Measurements from ENCODE around the gene SIK2. TPM values are rescaled to one million over a fixed set of nuclear protein-coding genes. Genes with fewer than 3 reads are reported as not detected.

Gene SIK2
- total and polyA plus RNA-seq, 2 donors (not counting 1 experiment from before 2014, with no cell fraction given): 4.9 to 21.8 TPM

- no peaks in the 10 kb centered on the region for H3K27me3 Mint-ChIP-seq
- no peak overlapping the region for H3K4me3 ChIP-seq (ENCODE audit: control extremely low read depth in 1 of 5, extremely low read depth in 1 of 5, insufficient read depth in 1 of 5, low read depth in 2 of 5, low read length in 4 of 5)
- H3K9ac ChIP-seq (ENCODE audit: low read length): no peak overlapping the region
- ChIA-PET CTCF (interaction anchor here (1.6 to 3.4 kb wide), 2 partner anchors 196 to 262 kb away, joined by 3 to 14 read pairs; no protein-coding TSS in a partner anchor), POLR2A (no interaction called here)
- no peaks in the 10 kb centered on the region for H3K79me2 ChIP-seq (ENCODE audit: control insufficient read depth, insufficient read depth, low read length)
- TF ChIP-seq CTCF (IDR thresholded peaks at IDR 0.05) (no peak), EZH2 (IDR thresholded peaks at IDR 0.05; ENCODE audit: borderline replicate concordance, insufficient read depth, low read depth, low read length, poor library complexity, severe bottlenecking) (no peak)
- H3K4me1 Mint-ChIP-seq: peaks cover 1% of the 10 kb centered on the region
- DNase-seq (no peak), ATAC-seq (ENCODE audit: low read depth) (no peak)
- intact Hi-C loops (cut with micrococcal nuclease): no loop called here
- no peaks in the 10 kb centered on the region for H3K36me3 ChIP-seq (replicated peaks in 1 of 2; ENCODE audit: control extremely low read depth in 1 of 2, control insufficient read depth in 1 of 2, extremely low read depth in 1 of 2, insufficient read depth in 2 of 2, low read length in 1 of 2)
- no peak overlapping the region for H3K27ac ChIP-seq (ENCODE audit: low read length in 2 of 2)
- H3K4me2 ChIP-seq (replicated peaks; ENCODE audit: low read depth, low read length, poor library complexity, severe bottlenecking): no peak overlapping the region
- H3K27ac Mint-ChIP-seq: no peak overlapping the region
- H3K4me1 ChIP-seq (ENCODE audit: control insufficient read depth in 2 of 2, insufficient read depth in 2 of 2, low read length in 2 of 2): no peaks in the 10 kb centered on the region
- H3K9me3 ChIP-seq (ENCODE audit: control extremely low read depth in 1 of 3, control insufficient read depth in 2 of 3, insufficient read depth in 1 of 3, low read length in 2 of 3): no peaks in the 10 kb centered on the region
- WGBS (ENCODE audit: insufficient coverage): no CpG with 5 or more reads among the region's 1 CpG
- H3K27me3 ChIP-seq (replicated peaks in 1 of 4; ENCODE audit: control extremely low read depth in 1 of 4, control insufficient read depth in 3 of 4, insufficient read depth in 4 of 4, low read length in 3 of 4): no peaks in the 10 kb centered on the region
- no peaks in the 10 kb centered on the region for H3K9me3 Mint-ChIP-seq (ENCODE audit: insufficient read depth)
- no peak overlapping the region for H2AFZ ChIP-seq (ENCODE audit: insufficient read depth, low read depth, low read length, poor library complexity, severe bottlenecking)
- H3K4me3 Mint-ChIP-seq: no peak overlapping the region
- no peaks in the 10 kb centered on the region for H4K20me1 ChIP-seq (ENCODE audit: control insufficient read depth, insufficient read depth, low read length, poor library complexity, severe bottlenecking)
Measured at GRCh38 chr11:111581341-111581740, 20.9 kb upstream of the SIK2 start.

- ChIA-PET POLR2A (no interaction called here), CTCF (interaction anchor here (0.8 to 3.4 kb wide), 4 partner anchors 15 to 261 kb away, joined by 3 to 14 read pairs (median 4); no protein-coding TSS in a partner anchor)
- Histone ChIP-seq H3K79me2 (ENCODE audit: control insufficient read depth, insufficient read depth, low read length) (no peaks in the 10 kb centered on the region), H3K4me2 (replicated peaks; ENCODE audit: low read depth, low read length, poor library complexity, severe bottlenecking) (no peak overlapping the region), H3K36me3 (replicated peaks in 1 of 2; ENCODE audit: control extremely low read depth in 1 of 2, control insufficient read depth in 1 of 2, extremely low read depth in 1 of 2, insufficient read depth in 2 of 2, low read length in 1 of 2) (no peaks in the 10 kb centered on the region), H3K9ac (ENCODE audit: low read length) (no peak overlapping the region), H2AFZ (ENCODE audit: insufficient read depth, low read depth, low read length, poor library complexity, severe bottlenecking) (no peak overlapping the region), H3K27me3 (replicated peaks in 1 of 4; ENCODE audit: control extremely low read depth in 1 of 4, control insufficient read depth in 3 of 4, insufficient read depth in 4 of 4, low read length in 3 of 4) (no peaks in the 10 kb centered on the region), H3K4me3 (ENCODE audit: control extremely low read depth in 1 of 5, extremely low read depth in 1 of 5, insufficient read depth in 1 of 5, low read depth in 2 of 5, low read length in 4 of 5) (no peak overlapping the region), H3K27ac (ENCODE audit: low read length in 2 of 2) (no peak overlapping the region), H3K9me3 (ENCODE audit: control extremely low read depth in 1 of 3, control insufficient read depth in 2 of 3, insufficient read depth in 1 of 3, low read length in 2 of 3) (no peaks in the 10 kb centered on the region), H3K4me1 (ENCODE audit: control insufficient read depth in 2 of 2, insufficient read depth in 2 of 2, low read length in 2 of 2) (no peaks in the 10 kb centered on the region), H4K20me1 (ENCODE audit: control insufficient read depth, insufficient read depth, low read length, poor library complexity, severe bottlenecking) (no peaks in the 10 kb centered on the region)
- TF ChIP-seq EZH2 (IDR thresholded peaks at IDR 0.05; ENCODE audit: borderline replicate concordance, insufficient read depth, low read depth, low read length, poor library complexity, severe bottlenecking) (no peak), CTCF (IDR thresholded peaks at IDR 0.05) (no peak)
- no peak overlapping the region for H3K4me3 Mint-ChIP-seq
- ATAC-seq (ENCODE audit: low read depth) (no peak), DNase-seq (no peak)
- intact Hi-C loops (cut with micrococcal nuclease): no loop called here
- H3K9me3 Mint-ChIP-seq (ENCODE audit: insufficient read depth): no peaks in the 10 kb centered on the region
- H3K27ac Mint-ChIP-seq: no peak overlapping the region
- H3K4me1 Mint-ChIP-seq: peaks cover 5% of the 10 kb centered on the region
- no peaks in the 10 kb centered on the region for H3K27me3 Mint-ChIP-seq
Measured at GRCh38 chr11:111582163-111582562, 20.1 kb upstream of the SIK2 start.
